Activated CD8-positive, alpha-beta memory T cell treated with anti-CD3 and anti-CD28 coated beads, Interleukin-2, amount 50 U/mL, for 1 hour (primary cell): ENCODE measurements around the gene ALK.

Experiments used
- DNase-seq: peaks from one replicate; pipeline ENCODE4 v3.0.0-alpha.2; 2020; ENCODE audit errors: extremely low read depth

The ALK gene

GRCh38 chr2:29657674-29658073 is 263.7 kb downstream of the ALK start:
- DNase-seq = no peak

GRCh38 chr2:29655391-29656086 is 265.8 kb downstream of the ALK start:
- DNase-seq = no peak

- DNase-seq = no peak
Measured at GRCh38 chr2:29650631-29651097, 270.7 kb downstream of the ALK start.

- DNase-seq = no peak
Measured at GRCh38 chr2:29644949-29645348, 276.4 kb downstream of the ALK start.

- no peak for DNase-seq
Measured at GRCh38 chr2:29643196-29643595, 278.2 kb downstream of the ALK start.

- no peak for DNase-seq
Measured at GRCh38 chr2:29640360-29640759, 281.0 kb downstream of the ALK start.

GRCh38 chr2:29638641-29639040 is 282.7 kb downstream of the ALK start:
- DNase-seq = no peak

GRCh38 chr2:29634916-29635315 is 286.5 kb downstream of the ALK start:
- DNase-seq = no peak

GRCh38 chr2:29632018-29632417 is 289.4 kb downstream of the ALK start:
- DNase-seq = no peak

- no peak for DNase-seq
Measured at GRCh38 chr2:29629495-29629894, 291.9 kb downstream of the ALK start.

- no peak for DNase-seq
Measured at GRCh38 chr2:29628862-29629261, 292.5 kb downstream of the ALK start.

GRCh38 chr2:29628108-29628745 is 293.2 kb downstream of the ALK start:
- DNase-seq = no peak

- no peak for DNase-seq
Measured at GRCh38 chr2:29627279-29627711, 294.1 kb downstream of the ALK start.

- no peak for DNase-seq
Measured at GRCh38 chr2:29620890-29621289, 300.5 kb downstream of the ALK start.

GRCh38 chr2:29619689-29620088 is 301.7 kb downstream of the ALK start:
- DNase-seq = no peak

- DNase-seq = no peak
Measured at GRCh38 chr2:29618024-29618423, 303.4 kb downstream of the ALK start.

- DNase-seq = no peak
Measured at GRCh38 chr2:29617351-29617750, 304.0 kb downstream of the ALK start.

GRCh38 chr2:29616569-29616968 is 304.8 kb downstream of the ALK start:
- no peak for DNase-seq

- DNase-seq = no peak
Measured at GRCh38 chr2:29615841-29616240, 305.5 kb downstream of the ALK start.

GRCh38 chr2:29615183-29615582 is 306.2 kb downstream of the ALK start:
- DNase-seq = no peak

GRCh38 chr2:29614295-29614830 is 307.0 kb downstream of the ALK start:
- DNase-seq = no peak

- DNase-seq = no peak
Measured at GRCh38 chr2:29613792-29614266, 307.6 kb downstream of the ALK start.

- DNase-seq = no peak
Measured at GRCh38 chr2:29613067-29613466, 308.3 kb downstream of the ALK start.
